Neuronal stem cell (in vitro differentiated cells): ENCODE results near the gene FAM219B.
A peak's percentile ranks its signal among the peaks of the same experiment; 100 is the strongest.

ENCODE experiments used
- DNase-seq: peaks from one replicate; pipeline ENCODE4 v3.0.0-alpha.2; 2013; ENCODE audit warnings: low spot score
- H2AFZ ChIP-seq: one replicate; pipeline ENCODE4 v1.6.1; 2013; ENCODE audit warnings: mild to moderate bottlenecking, low read length, inconsistent platforms
- H2AK5ac ChIP-seq: 2 replicates; pipeline ENCODE4 v1.6.1; 2013; ENCODE audit warnings: low read depth, mild to moderate bottlenecking, inconsistent platforms, low read length, moderate library complexity, mixed read lengths
- H2BK120ac ChIP-seq: 2 replicates; pipeline ENCODE4 v1.6.1; 2013; ENCODE audit warnings: low read depth, mild to moderate bottlenecking, inconsistent platforms, low read length, moderate library complexity, mixed read lengths
- H2BK12ac ChIP-seq: one replicate; pipeline ENCODE4 v1.6.1; 2013; ENCODE audit warnings: low read length, inconsistent platforms
- H2BK15ac ChIP-seq: 2 replicates; pipeline ENCODE4 v1.6.1; 2013; ENCODE audit warnings: mild to moderate bottlenecking, low read length, inconsistent platforms, mixed read lengths
- H2BK5ac ChIP-seq: one replicate; pipeline ENCODE4 v1.6.1; 2013; ENCODE audit warnings: inconsistent platforms, mild to moderate bottlenecking, low read length, moderate library complexity
- H3K14ac ChIP-seq: one replicate; pipeline ENCODE4 v1.6.1; 2013; ENCODE audit warnings: low read length, inconsistent platforms
- H3K18ac ChIP-seq: 2 replicates; pipeline ENCODE4 v1.6.1; 2013; ENCODE audit warnings: low read length, inconsistent platforms
- H3K23ac ChIP-seq: 2 replicates; pipeline ENCODE4 v1.6.1; 2013; ENCODE audit warnings: low read depth, mild to moderate bottlenecking, mixed read lengths, low read length, inconsistent platforms; ENCODE audit not compliant: poor library complexity
- H3K27ac ChIP-seq: replicated peaks from 3 replicates; pipeline ENCODE4 v1.5.1; 2013; ENCODE audit warnings: low read length, inconsistent platforms
- H3K27me3 ChIP-seq, 3 experiments: 2 replicates each; pipeline ENCODE4 v1.6.1; 2013; ENCODE audit warnings: low read length in 3 of 3, mild to moderate bottlenecking in 2 of 3, inconsistent platforms in 1 of 3, low read depth in 1 of 3, mixed read lengths in 1 of 3, moderate library complexity in 1 of 3; ENCODE audit not compliant: control insufficient read depth in 3 of 3, insufficient read depth in 3 of 3
- H3K36me3 ChIP-seq, 2 donors: replicated peaks in 1 of 2; 2 replicates each; pipeline ENCODE4 v1.6.1; 2013; ENCODE audit warnings: low read length in 2 of 2; ENCODE audit not compliant: control insufficient read depth in 2 of 2, insufficient read depth in 2 of 2
- H3K4ac ChIP-seq: 2 replicates; pipeline ENCODE4 v1.6.1; 2013; ENCODE audit warnings: inconsistent platforms, mild to moderate bottlenecking, low read length, moderate library complexity
- H3K4me1 ChIP-seq, 2 donors: 1 replicate in 1 of 2; 2 replicates in 1 of 2; pipeline ENCODE4 v1.6.1; 2013; ENCODE audit warnings: low read length in 2 of 2, low read depth in 1 of 2; ENCODE audit not compliant: control insufficient read depth in 2 of 2, insufficient read depth in 1 of 2
- H3K4me2 ChIP-seq: one replicate; pipeline ENCODE4 v1.6.1; 2013; ENCODE audit warnings: mild to moderate bottlenecking, low read length, inconsistent platforms; ENCODE audit not compliant: insufficient read depth, poor library complexity, severe bottlenecking
- H3K4me3 ChIP-seq, 2 donors: 2 replicates each; pipeline ENCODE4 v1.5.1; 2013; ENCODE audit warnings: low read length in 2 of 2, mild to moderate bottlenecking in 2 of 2, inconsistent platforms in 1 of 2, moderate library complexity in 1 of 2
- H3K79me1 ChIP-seq: one replicate; pipeline ENCODE4 v1.6.1; 2013; ENCODE audit warnings: low read depth, mild to moderate bottlenecking, inconsistent platforms, low read length, moderate library complexity
- H3K9ac ChIP-seq: one replicate; pipeline ENCODE4 v1.6.1; 2013; ENCODE audit warnings: mild to moderate bottlenecking, low read depth, low read length, inconsistent platforms; ENCODE audit not compliant: poor library complexity
- H3K9me3 ChIP-seq, 2 donors: replicated peaks in 1 of 2; 2 replicates each; pipeline versions ENCODE3 to v1.6.1; 2013; ENCODE audit warnings: low read length in 2 of 2, mild to moderate bottlenecking in 2 of 2, inconsistent platforms in 1 of 2, low read depth in 1 of 2, mixed read lengths in 1 of 2, moderate library complexity in 1 of 2; ENCODE audit not compliant: control insufficient read depth in 2 of 2, insufficient read depth in 1 of 2
- H4K8ac ChIP-seq: one replicate; pipeline ENCODE4 v1.6.1; 2013; ENCODE audit warnings: low read depth, mild to moderate bottlenecking, inconsistent platforms, low read length, moderate library complexity
- H4K91ac ChIP-seq: one replicate; pipeline ENCODE4 v1.6.1; 2013; ENCODE audit warnings: low read length, low read depth, mild to moderate bottlenecking, inconsistent platforms; ENCODE audit not compliant: poor library complexity
- WGBS, 2 donors: extraction: QIAGEN DNeasy Blood & Tissue Kit; methylation state at CpG; one replicate each; pipeline ENCODE4 v1.1.7; 2013; ENCODE audit warnings: missing lambda C conversion rate in 2 of 2, mixed read lengths in 1 of 2; ENCODE audit not compliant: insufficient read length in 2 of 2, insufficient replicate concordance in 1 of 2; ENCODE audit errors: extremely low coverage in 2 of 2; 5-methylcytosine and 5-hydroxymethylcytosine counted together

Gene FAM219B

DNA sequence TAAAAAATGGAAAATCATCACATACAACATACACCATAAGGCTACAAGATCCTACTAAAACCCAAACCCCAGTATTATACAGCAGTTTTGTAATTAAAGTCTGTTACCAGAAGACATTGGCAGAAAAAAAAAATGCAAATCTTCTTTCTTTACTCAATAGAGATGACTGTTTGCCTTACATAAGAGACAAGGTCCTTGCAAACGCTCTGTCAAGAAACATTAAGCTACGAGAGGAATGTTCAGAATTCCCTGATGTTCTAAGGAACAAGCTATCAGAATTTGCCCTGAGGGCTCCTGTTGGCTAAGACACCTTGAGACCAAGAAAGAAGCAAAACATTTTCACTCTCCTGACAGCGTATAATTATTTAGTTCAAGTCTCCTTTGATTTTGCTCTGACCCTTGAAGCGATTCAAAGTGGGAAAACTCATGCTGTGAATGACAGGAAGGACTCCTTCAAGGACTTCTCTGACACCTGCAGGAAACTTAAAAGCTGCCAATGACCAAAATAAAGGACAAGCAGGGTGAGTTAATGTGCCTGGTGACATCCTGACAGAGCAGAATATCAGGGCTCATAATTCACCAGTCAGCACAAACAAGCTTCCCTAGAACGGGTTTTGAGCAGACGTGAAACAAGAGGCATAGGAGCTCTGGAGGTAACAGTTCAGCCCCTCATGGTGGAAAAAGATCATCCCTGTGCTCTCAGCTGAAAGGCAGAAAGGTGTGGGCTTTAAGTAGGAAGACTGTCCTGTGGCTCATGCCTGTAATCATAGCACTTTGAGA, 36.0 kb downstream of the FAM219B start:
- H2BK5ac ChIP-seq = no peak overlapping the region
- no peak overlapping the region for H3K4me2 ChIP-seq
- WGBS, 2 donors = no CpG with 5 or more reads among the region's 6 CpGs
- H3K36me3 ChIP-seq = peaks cover 7 to 36% of the 10 kb centered on the region in 2 donors
- H3K27me3 ChIP-seq = no peaks in the 10 kb centered on the region
- no peak overlapping the region for H4K8ac ChIP-seq
- H3K14ac ChIP-seq = no peak overlapping the region
- no peak overlapping the region for H3K27ac ChIP-seq
- peaks cover 3 to 4% of the 10 kb centered on the region in 2 donors for H3K4me1 ChIP-seq
- no peak overlapping the region for H2AK5ac ChIP-seq
- H3K9ac ChIP-seq = no peak overlapping the region
- no peak overlapping the region for H3K23ac ChIP-seq
- H3K9me3 ChIP-seq = peaks cover 1 to 13% of the 10 kb centered on the region in 2 donors
- no peak overlapping the region for H2BK15ac ChIP-seq
- H3K4ac ChIP-seq = no peak overlapping the region
- H3K18ac ChIP-seq = no peak overlapping the region
- DNase-seq = no peak
- H3K4me3 ChIP-seq = no peak overlapping the region
- H2BK120ac ChIP-seq = no peak overlapping the region
- no peak overlapping the region for H2BK12ac ChIP-seq
- no peak overlapping the region for H2AFZ ChIP-seq
- no peak overlapping the region for H4K91ac ChIP-seq
- H3K79me1 ChIP-seq = peaks cover 8% of the 10 kb centered on the region

DNA sequence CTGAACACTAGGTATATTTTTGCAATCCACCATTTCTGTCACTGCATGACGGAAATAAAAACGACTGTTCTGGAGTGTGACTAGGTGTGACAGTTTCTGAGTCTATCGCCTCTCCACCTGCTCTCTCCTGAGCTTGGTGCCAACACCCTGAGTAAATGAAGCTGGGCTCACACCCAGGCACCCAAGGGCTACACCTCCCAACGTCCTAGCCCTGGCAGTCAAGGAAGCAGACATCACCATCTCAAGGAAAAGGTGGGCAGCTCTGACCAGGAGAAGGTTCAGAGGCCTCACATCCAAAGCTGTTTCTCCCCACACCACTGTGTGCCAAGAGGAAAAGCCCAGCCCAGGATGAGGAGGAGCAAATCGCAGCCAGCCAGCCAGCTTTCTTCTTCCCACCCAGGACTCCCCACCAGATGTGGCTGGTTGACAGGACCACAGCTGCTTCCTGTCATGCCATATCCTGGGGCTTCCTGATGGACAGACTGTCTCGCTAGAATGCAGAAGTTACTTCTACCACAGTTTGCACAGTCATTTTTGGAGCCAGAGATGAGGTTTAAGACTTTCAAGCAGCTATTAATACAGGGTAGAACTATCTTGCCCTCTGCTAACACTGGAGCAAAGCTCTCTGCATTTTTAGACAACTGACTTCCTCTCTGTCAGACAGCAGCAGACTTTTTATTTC, 36.8 kb downstream of the FAM219B start:
- Histone ChIP-seq H3K4ac (no peak overlapping the region), H2AK5ac (no peak overlapping the region), H3K27me3 (no peaks in the 10 kb centered on the region), H3K4me3 (peak overlapping the region in 1 of 2 donors; percentile 60), H3K4me1 (peaks cover 3 to 4% of the 10 kb centered on the region in 2 donors), H4K8ac (no peak overlapping the region), H2BK15ac (no peak overlapping the region), H3K9ac (no peak overlapping the region), H3K36me3 (peaks cover 7 to 36% of the 10 kb centered on the region in 2 donors), H2BK12ac (no peak overlapping the region), H2BK120ac (no peak overlapping the region), H4K91ac (no peak overlapping the region), H3K79me1 (peaks cover 8% of the 10 kb centered on the region), H3K23ac (no peak overlapping the region), H3K18ac (no peak overlapping the region), H2AFZ (no peak overlapping the region), H2BK5ac (no peak overlapping the region), H3K14ac (no peak overlapping the region), H3K4me2 (no peak overlapping the region), H3K9me3 (peaks cover 0 to 13% of the 10 kb centered on the region in 2 donors), H3K27ac (no peak overlapping the region)
- DNase-seq = no peak
- WGBS, 2 donors = no CpG with 5 or more reads among the region's 6 CpGs

DNA sequence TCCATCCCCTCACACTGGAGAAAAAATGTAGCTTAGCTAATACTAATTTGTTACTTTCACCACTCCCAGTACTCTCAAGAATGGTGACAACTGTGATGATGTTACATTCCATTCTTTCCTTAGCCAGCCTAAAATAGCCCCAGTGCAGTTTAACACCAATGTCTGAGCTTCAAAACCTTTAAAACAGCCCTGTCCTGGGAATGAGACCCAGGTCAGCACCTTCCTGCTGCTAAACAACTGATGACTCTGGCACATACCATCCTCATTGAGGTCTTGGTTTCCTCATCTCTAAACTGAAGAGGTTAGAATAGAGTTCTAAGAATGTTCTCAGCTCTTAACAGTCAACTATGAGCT, 37.3 kb downstream of the FAM219B start:
- H4K91ac ChIP-seq = no peak overlapping the region
- no peak overlapping the region for H4K8ac ChIP-seq
- H2BK5ac ChIP-seq = no peak overlapping the region
- H3K23ac ChIP-seq = no peak overlapping the region
- DNase-seq = no peak
- H3K36me3 ChIP-seq = peaks cover 8 to 36% of the 10 kb centered on the region in 2 donors
- no peak overlapping the region for H3K4ac ChIP-seq
- no peak overlapping the region for H2BK15ac ChIP-seq
- no peak overlapping the region for H2AK5ac ChIP-seq
- H3K14ac ChIP-seq = no peak overlapping the region
- H3K9ac ChIP-seq = no peak overlapping the region
- H3K79me1 ChIP-seq = peaks cover 10% of the 10 kb centered on the region
- no peak overlapping the region for H3K4me3 ChIP-seq
- H3K4me1 ChIP-seq = peaks cover 3 to 4% of the 10 kb centered on the region in 2 donors
- H2BK12ac ChIP-seq = no peak overlapping the region
- H2AFZ ChIP-seq = no peak overlapping the region
- H3K18ac ChIP-seq = no peak overlapping the region
- no peak overlapping the region for H2BK120ac ChIP-seq
- H3K27me3 ChIP-seq = no peaks in the 10 kb centered on the region
- no peak overlapping the region for H3K27ac ChIP-seq
- peaks cover 0 to 13% of the 10 kb centered on the region in 2 donors for H3K9me3 ChIP-seq
- H3K4me2 ChIP-seq = no peak overlapping the region

DNA sequence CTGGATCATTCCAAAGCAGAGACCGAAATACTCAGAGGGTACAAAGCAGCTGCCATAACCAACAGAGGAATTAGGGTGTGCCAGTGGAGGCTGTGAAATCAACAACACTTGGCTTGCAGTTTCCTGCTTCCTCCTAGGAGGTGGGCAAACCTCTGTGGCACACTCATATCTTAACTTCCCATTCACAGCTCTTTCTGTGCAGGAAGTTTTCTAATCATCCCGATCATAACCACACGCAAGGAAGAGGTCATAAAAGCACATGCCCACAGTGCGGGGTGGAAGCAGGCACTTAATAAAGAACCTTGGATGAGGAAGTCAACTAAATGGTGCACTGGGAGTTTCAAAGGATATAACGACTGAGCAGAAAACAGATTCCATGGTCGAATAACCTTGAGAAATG, 38.6 kb downstream of the FAM219B start:
- Histone ChIP-seq H3K36me3 (peaks cover 9 to 39% of the 10 kb centered on the region in 2 donors), H3K4me1 (peaks cover 0 to 2% of the 10 kb centered on the region in 2 donors), H3K27ac (no peak overlapping the region), H2BK120ac (no peak overlapping the region), H3K9ac (no peak overlapping the region), H4K8ac (no peak overlapping the region), H3K27me3 (no peaks in the 10 kb centered on the region), H3K4me2 (no peak overlapping the region), H3K79me1 (peaks cover 10% of the 10 kb centered on the region), H2BK5ac (no peak overlapping the region), H3K4ac (no peak overlapping the region), H3K14ac (no peak overlapping the region), H2AFZ (no peak overlapping the region), H3K18ac (no peak overlapping the region), H2BK15ac (no peak overlapping the region), H4K91ac (no peak overlapping the region), H3K9me3 (peaks cover 0 to 13% of the 10 kb centered on the region in 2 donors), H2BK12ac (no peak overlapping the region), H3K4me3 (no peak overlapping the region), H2AK5ac (no peak overlapping the region), H3K23ac (no peak overlapping the region)
- DNase-seq = no peak
- WGBS, 2 donors = no CpG with 5 or more reads among the region's 6 CpGs
